Gastrocnemius medialis (tissue), 4 donors: ENCODE data around the gene CPLANE1.

ENCODE experiments used
- POLR2A ChIP-seq, 2 donors: fragments of 450-650 bp; IDR thresholded peaks; one replicate each; pipeline ENCODE4 v1.6.1; 2017; ENCODE audit warnings: antibody characterized with exemption in 2 of 2, mild to moderate bottlenecking in 2 of 2, moderate library complexity in 2 of 2
- TF ChIP-seq, protein P1 (sequence below), 5 experiments: fragments of 450-650 bp in 3 of 5; fragments of 200-600 bp in 2 of 5; sonication (generic) in 2 of 5; IDR thresholded peaks in 4 of 5; conservative IDR thresholded peaks in 1 of 5; 1 replicate in 4 of 5; 2 replicates in 1 of 5; pipeline ENCODE4 v1.5.1; 2016 to 2019; ENCODE audit warnings: antibody characterized with exemption in 5 of 5, mild to moderate bottlenecking in 3 of 5, moderate library complexity in 3 of 5

DNA sequence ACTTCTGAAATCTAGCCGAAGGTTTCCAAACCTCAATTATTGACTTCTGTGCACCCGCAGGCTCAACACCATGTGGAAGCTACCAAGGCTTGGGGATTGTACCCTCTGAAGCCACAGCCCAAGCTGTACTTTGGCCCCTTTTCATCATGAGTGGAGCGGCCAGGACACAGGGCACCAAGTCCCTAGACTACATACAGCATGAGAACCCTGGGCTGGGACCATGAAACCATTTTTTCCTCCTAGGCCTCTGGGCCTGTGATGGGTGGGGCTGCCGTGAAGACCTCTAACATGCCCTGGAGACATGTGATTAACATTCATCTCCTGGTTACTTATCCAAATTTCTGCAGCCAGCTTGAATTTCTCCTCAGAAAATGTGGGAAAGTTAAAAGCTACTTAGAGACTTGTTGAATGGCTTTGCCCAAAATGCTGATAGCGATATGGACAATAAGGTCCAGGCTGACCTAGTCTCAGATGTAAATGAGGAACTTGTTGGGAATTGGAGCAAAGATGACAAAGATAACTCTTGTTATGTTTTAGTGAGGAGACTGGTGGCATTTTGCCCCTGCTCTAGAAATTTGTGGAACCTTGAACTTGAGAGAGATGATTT lies 34.1 kb upstream of the CPLANE1 start:
- TF ChIP-seq POLR2A (IDR thresholded peaks at IDR 0.05): no peak
- TF ChIP-seq, protein P1, sequence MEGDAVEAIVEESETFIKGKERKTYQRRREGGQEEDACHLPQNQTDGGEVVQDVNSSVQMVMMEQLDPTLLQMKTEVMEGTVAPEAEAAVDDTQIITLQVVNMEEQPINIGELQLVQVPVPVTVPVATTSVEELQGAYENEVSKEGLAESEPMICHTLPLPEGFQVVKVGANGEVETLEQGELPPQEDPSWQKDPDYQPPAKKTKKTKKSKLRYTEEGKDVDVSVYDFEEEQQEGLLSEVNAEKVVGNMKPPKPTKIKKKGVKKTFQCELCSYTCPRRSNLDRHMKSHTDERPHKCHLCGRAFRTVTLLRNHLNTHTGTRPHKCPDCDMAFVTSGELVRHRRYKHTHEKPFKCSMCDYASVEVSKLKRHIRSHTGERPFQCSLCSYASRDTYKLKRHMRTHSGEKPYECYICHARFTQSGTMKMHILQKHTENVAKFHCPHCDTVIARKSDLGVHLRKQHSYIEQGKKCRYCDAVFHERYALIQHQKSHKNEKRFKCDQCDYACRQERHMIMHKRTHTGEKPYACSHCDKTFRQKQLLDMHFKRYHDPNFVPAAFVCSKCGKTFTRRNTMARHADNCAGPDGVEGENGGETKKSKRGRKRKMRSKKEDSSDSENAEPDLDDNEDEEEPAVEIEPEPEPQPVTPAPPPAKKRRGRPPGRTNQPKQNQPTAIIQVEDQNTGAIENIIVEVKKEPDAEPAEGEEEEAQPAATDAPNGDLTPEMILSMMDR (IDR thresholded peaks at IDR 0.05 in 4 of 5, conservative IDR thresholded peaks at IDR 0.05 in 1 of 5): no peak
